Measurements from ENCODE around the gene TOX3. TPM values are rescaled to one million over a fixed set of nuclear protein-coding genes. Genes with fewer than 3 reads are reported as not detected.

Gene TOX3
- total and polyA plus RNA-seq, 2 of the 13 experiments (the other 11 are each of a cell fraction or from before 2014, with no cell fraction given), result 14.5 to 98.6 TPM

DNA sequence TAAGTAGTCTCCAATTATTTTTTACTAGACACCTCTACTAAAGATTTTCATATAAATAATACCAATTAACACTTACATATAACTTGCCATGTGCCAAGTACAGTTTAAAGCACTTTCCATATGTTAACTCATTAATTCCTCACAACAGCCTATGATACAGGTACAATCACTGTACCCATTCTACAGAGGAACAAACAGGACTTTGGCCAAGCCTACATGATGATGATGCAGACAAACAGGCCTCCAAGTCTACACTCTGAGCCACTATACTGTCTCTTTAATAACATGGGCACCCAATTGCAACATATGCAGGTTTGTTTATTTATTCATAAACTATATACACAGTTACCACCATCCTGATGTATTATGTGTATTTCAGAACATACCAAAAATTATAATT is 46.0 kb downstream of the TOX3 start (continued):
- TF ChIP-seq, protein P1, sequence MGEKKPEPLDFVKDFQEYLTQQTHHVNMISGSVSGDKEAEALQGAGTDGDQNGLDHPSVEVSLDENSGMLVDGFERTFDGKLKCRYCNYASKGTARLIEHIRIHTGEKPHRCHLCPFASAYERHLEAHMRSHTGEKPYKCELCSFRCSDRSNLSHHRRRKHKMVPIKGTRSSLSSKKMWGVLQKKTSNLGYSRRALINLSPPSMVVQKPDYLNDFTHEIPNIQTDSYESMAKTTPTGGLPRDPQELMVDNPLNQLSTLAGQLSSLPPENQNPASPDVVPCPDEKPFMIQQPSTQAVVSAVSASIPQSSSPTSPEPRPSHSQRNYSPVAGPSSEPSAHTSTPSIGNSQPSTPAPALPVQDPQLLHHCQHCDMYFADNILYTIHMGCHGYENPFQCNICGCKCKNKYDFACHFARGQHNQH (CRISPR knock-in tag; IDR thresholded peaks at IDR 0.05), result no peak
- TF ChIP-seq, protein P2, sequence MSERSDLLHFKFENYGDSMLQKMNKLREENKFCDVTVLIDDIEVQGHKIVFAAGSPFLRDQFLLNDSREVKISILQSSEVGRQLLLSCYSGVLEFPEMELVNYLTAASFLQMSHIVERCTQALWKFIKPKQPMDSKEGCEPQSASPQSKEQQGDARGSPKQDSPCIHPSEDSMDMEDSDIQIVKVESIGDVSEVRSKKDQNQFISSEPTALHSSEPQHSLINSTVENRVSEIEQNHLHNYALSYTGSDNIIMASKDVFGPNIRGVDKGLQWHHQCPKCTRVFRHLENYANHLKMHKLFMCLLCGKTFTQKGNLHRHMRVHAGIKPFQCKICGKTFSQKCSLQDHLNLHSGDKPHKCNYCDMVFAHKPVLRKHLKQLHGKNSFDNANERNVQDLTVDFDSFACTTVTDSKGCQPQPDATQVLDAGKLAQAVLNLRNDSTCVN (CRISPR knock-in tag; IDR thresholded peaks at IDR 0.05; ENCODE audit: borderline replicate concordance), result no peak
- TF ChIP-seq, protein P3, sequence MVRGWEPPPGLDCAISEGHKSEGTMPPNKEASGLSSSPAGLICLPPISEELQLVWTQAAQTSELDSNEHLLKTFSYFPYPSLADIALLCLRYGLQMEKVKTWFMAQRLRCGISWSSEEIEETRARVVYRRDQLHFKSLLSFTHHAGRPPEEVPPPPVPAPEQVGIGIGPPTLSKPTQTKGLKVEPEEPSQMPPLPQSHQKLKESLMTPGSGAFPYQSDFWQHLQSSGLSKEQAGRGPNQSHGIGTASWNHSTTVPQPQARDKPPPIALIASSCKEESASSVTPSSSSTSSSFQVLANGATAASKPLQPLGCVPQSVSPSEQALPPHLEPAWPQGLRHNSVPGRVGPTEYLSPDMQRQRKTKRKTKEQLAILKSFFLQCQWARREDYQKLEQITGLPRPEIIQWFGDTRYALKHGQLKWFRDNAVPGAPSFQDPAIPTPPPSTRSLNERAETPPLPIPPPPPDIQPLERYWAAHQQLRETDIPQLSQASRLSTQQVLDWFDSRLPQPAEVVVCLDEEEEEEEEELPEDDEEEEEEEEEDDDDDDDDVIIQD (CRISPR knock-in tag; IDR thresholded peaks at IDR 0.05; ENCODE audit: low read depth), result no peak
- TF ChIP-seq CBX5 (CRISPR knock-in tag; IDR thresholded peaks at IDR 0.05; ENCODE audit: borderline replicate concordance), result no peak
- TF ChIP-seq NR1H2 (CRISPR knock-in tag; IDR thresholded peaks at IDR 0.05; ENCODE audit: borderline replicate concordance, low read depth), result no peak
- no peak for TF ChIP-seq NAIF1 (CRISPR knock-in tag; IDR thresholded peaks at IDR 0.05; ENCODE audit: borderline replicate concordance)
- TF ChIP-seq CEBPB (IDR thresholded peaks at IDR 0.05; ENCODE audit: borderline replicate concordance, low read depth, low read length), result 0 out of 2 replicates have a peak, but pooled peaks have one; percentile 6
- no peak for TF ChIP-seq KDM6A (CRISPR knock-in tag; IDR thresholded peaks at IDR 0.05; ENCODE audit: low read depth)
- TF ChIP-seq BRCA1 (CRISPR knock-in tag; IDR thresholded peaks at IDR 0.05), result no peak
- TF ChIP-seq ZNF431 (CRISPR knock-in tag; IDR thresholded peaks at IDR 0.05; ENCODE audit: borderline replicate concordance, low read depth), result no peak
- TF ChIP-seq, protein P4, sequence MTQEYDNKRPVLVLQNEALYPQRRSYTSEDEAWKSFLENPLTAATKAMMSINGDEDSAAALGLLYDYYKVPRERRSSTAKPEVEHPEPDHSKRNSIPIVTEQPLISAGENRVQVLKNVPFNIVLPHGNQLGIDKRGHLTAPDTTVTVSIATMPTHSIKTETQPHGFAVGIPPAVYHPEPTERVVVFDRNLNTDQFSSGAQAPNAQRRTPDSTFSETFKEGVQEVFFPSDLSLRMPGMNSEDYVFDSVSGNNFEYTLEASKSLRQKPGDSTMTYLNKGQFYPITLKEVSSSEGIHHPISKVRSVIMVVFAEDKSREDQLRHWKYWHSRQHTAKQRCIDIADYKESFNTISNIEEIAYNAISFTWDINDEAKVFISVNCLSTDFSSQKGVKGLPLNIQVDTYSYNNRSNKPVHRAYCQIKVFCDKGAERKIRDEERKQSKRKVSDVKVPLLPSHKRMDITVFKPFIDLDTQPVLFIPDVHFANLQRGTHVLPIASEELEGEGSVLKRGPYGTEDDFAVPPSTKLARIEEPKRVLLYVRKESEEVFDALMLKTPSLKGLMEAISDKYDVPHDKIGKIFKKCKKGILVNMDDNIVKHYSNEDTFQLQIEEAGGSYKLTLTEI (CRISPR knock-in tag; conservative IDR thresholded peaks at IDR 0.05), result no peak
- TF ChIP-seq ZNF780A (CRISPR knock-in tag; IDR thresholded peaks at IDR 0.05), result no peak
- no peak for TF ChIP-seq THAP11 (CRISPR knock-in tag; IDR thresholded peaks at IDR 0.05)
- TF ChIP-seq, protein P5, sequence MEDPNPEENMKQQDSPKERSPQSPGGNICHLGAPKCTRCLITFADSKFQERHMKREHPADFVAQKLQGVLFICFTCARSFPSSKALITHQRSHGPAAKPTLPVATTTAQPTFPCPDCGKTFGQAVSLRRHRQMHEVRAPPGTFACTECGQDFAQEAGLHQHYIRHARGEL (CRISPR knock-in tag; IDR thresholded peaks at IDR 0.05), result no peak
- no peak for TF ChIP-seq ZNF3 (CRISPR knock-in tag; IDR thresholded peaks at IDR 0.05)
- TF ChIP-seq ADNP (CRISPR knock-in tag; IDR thresholded peaks at IDR 0.05), result peak; percentile 77; the same call in 1 of the 2 replicates
- TF ChIP-seq, protein P6, sequence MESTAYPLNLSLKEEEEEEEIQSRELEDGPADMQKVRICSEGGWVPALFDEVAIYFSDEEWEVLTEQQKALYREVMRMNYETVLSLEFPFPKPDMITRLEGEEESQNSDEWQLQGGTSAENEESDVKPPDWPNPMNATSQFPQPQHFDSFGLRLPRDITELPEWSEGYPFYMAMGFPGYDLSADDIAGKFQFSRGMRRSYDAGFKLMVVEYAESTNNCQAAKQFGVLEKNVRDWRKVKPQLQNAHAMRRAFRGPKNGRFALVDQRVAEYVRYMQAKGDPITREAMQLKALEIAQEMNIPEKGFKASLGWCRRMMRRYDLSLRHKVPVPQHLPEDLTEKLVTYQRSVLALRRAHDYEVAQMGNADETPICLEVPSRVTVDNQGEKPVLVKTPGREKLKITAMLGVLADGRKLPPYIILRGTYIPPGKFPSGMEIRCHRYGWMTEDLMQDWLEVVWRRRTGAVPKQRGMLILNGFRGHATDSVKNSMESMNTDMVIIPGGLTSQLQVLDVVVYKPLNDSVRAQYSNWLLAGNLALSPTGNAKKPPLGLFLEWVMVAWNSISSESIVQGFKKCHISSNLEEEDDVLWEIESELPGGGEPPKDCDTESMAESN (CRISPR knock-in tag; conservative IDR thresholded peaks at IDR 0.05), result no peak
- TF ChIP-seq ZNF605 (CRISPR knock-in tag; IDR thresholded peaks at IDR 0.05), result no peak
- no peak for TF ChIP-seq PRMT3 (CRISPR knock-in tag; IDR thresholded peaks at IDR 0.05; ENCODE audit: borderline replicate concordance, low read depth)
- TF ChIP-seq GABPB1 (CRISPR knock-in tag; IDR thresholded peaks at IDR 0.05), result no peak
- TF ChIP-seq, protein P7, sequence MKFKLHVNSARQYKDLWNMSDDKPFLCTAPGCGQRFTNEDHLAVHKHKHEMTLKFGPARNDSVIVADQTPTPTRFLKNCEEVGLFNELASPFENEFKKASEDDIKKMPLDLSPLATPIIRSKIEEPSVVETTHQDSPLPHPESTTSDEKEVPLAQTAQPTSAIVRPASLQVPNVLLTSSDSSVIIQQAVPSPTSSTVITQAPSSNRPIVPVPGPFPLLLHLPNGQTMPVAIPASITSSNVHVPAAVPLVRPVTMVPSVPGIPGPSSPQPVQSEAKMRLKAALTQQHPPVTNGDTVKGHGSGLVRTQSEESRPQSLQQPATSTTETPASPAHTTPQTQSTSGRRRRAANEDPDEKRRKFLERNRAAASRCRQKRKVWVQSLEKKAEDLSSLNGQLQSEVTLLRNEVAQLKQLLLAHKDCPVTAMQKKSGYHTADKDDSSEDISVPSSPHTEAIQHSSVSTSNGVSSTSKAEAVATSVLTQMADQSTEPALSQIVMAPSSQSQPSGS (CRISPR knock-in tag; IDR thresholded peaks at IDR 0.05), result no peak
- TF ChIP-seq SETDB1 (CRISPR knock-in tag; IDR thresholded peaks at IDR 0.05; ENCODE audit: borderline replicate concordance), result no peak
